SK-N-SH (cell line): Measurements from ENCODE around the gene MOV10L1.

Source experiments
- EP300 ChIP-seq, 2 experiments: IDR thresholded peaks; 2 replicates each; pipeline versions ENCODE4 v1.4.0 to v1.6.1; 2012; ENCODE audit warnings: borderline replicate concordance in 1 of 2, low read depth in 1 of 2, low read length in 1 of 2
- GABPA ChIP-seq: IDR thresholded peaks from 2 replicates; pipeline ENCODE4 v1.4.0; 2012; ENCODE audit warnings: low read depth, mild to moderate bottlenecking
- RCOR1 ChIP-seq: fragments of 150-350 bp; IDR thresholded peaks from 2 replicates; pipeline ENCODE4 v1.6.1; 2017; ENCODE audit warnings: antibody characterized with exemption, low read length
- RXRA ChIP-seq: IDR thresholded peaks from 2 replicates; pipeline ENCODE4 v1.4.0; 2012; ENCODE audit warnings: low read depth, mild to moderate bottlenecking, borderline replicate concordance
- SIN3A ChIP-seq: IDR thresholded peaks from 2 replicates; pipeline ENCODE4 v1.6.1; 2012; ENCODE audit warnings: low read depth, mild to moderate bottlenecking, low read length, moderate library complexity, borderline replicate concordance
- TF ChIP-seq, protein P1 (sequence below): fragments of 200-600 bp; sonication (generic); IDR thresholded peaks from 2 replicates; pipeline ENCODE4 v1.6.1; 2017; ENCODE audit warnings: antibody characterized with exemption, mild to moderate bottlenecking, moderate library complexity
- TF ChIP-seq, protein P2 (sequence below): fragments of 150-350 bp; IDR thresholded peaks from 2 replicates; pipeline ENCODE4 v1.6.1; 2017; ENCODE audit warnings: antibody characterized with exemption, low read length, low read depth, borderline replicate concordance

DNA sequence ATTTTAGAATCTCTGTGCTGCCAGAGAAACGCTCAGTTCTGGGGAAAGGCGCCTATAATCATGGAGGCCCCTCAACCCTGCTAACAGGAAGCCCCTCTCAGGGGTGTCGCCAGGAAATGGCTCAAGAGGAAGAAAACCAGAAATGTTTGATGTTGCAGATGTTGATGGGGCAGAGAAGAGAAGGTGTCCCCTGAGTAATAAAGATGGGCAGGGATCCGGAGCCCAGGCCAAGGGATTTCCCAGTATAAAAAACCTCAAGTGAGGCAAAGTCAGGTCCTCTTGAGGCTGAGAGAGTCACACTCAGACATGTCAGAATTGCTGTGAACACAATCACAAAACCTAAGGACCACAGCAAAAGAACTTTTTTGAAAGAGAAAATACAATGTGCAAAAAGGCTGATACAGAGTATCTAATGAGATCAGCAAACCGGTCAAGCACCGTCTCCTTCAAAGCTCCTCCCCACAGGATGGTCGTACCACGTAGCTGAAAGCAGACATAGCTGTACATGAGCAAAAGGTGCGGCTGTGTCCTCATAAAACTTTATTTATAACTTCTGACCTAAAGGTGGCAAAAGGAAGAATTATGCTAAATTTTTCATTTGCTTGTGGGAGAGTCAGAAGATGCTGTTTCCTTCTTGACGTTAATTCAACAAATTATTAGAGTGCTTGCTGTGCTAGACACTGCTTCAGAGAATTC lies 12.2 kb downstream of the MOV10L1 start:
- TF ChIP-seq RCOR1: no peak
- TF ChIP-seq, protein P1, sequence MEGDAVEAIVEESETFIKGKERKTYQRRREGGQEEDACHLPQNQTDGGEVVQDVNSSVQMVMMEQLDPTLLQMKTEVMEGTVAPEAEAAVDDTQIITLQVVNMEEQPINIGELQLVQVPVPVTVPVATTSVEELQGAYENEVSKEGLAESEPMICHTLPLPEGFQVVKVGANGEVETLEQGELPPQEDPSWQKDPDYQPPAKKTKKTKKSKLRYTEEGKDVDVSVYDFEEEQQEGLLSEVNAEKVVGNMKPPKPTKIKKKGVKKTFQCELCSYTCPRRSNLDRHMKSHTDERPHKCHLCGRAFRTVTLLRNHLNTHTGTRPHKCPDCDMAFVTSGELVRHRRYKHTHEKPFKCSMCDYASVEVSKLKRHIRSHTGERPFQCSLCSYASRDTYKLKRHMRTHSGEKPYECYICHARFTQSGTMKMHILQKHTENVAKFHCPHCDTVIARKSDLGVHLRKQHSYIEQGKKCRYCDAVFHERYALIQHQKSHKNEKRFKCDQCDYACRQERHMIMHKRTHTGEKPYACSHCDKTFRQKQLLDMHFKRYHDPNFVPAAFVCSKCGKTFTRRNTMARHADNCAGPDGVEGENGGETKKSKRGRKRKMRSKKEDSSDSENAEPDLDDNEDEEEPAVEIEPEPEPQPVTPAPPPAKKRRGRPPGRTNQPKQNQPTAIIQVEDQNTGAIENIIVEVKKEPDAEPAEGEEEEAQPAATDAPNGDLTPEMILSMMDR: no peak
- TF ChIP-seq GABPA: no peak
- TF ChIP-seq, protein P2, sequence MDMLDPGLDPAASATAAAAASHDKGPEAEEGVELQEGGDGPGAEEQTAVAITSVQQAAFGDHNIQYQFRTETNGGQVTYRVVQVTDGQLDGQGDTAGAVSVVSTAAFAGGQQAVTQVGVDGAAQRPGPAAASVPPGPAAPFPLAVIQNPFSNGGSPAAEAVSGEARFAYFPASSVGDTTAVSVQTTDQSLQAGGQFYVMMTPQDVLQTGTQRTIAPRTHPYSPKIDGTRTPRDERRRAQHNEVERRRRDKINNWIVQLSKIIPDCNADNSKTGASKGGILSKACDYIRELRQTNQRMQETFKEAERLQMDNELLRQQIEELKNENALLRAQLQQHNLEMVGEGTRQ: no peak
- no peak for TF ChIP-seq SIN3A
- no peak for TF ChIP-seq RXRA
- no peak for TF ChIP-seq EP300 (IDR thresholded peaks at IDR 0.05; ENCODE audit: borderline replicate concordance in 1 of 2, low read depth in 1 of 2, low read length in 1 of 2)
